ENCODE data around the gene HCRTR1. TPM values are rescaled to one million over a fixed set of nuclear protein-coding genes. Genes with fewer than 3 reads are reported as not detected.
A peak's percentile ranks its signal among the peaks of the same experiment; 100 is the strongest.

Gene HCRTR1
- total and polyA plus RNA-seq, 2 of the 8 experiments (the other 6 are each of a cell fraction or from before 2014, with no cell fraction given) = 0.35 to 0.39 TPM

DNA sequence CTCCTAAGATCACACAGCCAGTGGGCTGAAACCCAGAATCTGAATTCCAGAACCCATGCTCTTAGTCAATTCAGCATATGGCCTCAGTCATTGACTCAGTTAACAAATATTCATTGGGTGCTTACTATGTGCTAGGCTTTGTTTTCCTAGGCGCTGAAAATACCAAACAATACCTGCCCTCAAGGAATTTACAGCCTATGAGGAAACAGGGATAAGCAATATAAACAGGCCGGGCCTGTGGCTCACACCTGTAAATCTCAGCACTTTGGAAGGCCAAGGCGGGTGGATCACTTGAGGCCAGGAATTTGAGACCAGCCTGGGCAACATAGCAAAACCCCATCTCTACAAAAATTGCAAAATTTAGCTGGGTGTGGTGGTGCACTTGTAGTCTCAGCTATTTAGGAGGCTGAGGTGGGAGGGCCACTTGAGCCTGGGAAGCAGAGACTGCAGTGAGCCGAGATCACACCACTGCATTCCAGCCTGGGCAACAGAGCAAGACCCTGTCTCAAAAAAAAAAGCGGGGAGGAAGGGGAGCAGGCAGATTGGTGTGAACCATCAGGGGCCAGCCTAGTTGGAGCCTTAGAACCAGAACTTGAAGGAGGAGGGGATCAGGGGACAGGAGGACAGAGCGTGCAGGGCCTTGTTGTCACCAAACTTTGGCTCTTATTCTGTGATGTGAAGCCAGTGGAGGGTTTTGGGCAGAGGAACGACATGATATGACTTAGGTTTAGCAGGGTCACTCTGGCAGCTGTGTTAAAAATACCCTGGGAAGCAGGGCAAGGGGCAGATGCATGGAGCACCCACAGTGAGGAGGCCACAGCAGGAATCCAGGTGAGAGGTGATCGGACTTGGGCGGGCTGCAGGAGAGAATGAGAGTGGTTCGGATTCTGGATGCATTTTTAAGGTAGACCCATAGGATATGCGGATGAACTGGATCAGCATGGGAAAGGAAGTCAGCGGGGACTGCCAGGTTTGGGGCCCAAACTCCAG is 35.4 kb upstream of the HCRTR1 start:
- H3K9ac ChIP-seq (replicated peaks in 1 of 4; ENCODE audit: extremely low read depth in 1 of 4, low read depth in 3 of 4, low read length in 3 of 4) = no peak overlapping the region
- H3K18ac ChIP-seq (ENCODE audit: extremely low read depth, low read length) = 0 out of 2 replicates have a peak overlapping the region, but pooled peaks have one; percentile 0
- H3K4me1 ChIP-seq (replicated peaks in 1 of 4; ENCODE audit: control insufficient read depth in 3 of 4, insufficient read depth in 4 of 4, low read length in 3 of 4) = peaks cover 7 to 34% (median 18%) of the 10 kb centered on the region in 4 experiments
- ChIA-PET POLR2A (ENCODE audit: partially characterized antibody) (interaction anchor here (0.9 to 1.7 kb wide), 2 partner anchors 16 to 69 kb away, joined by 4 to 6 read pairs; no protein-coding TSS in a partner anchor), CTCF (ENCODE audit: partially characterized antibody) (interaction anchor here (0.6 to 2.1 kb wide), 8 partner anchors 10 to 819 kb away, joined by 3 to 9 read pairs (median 4); no protein-coding TSS in a partner anchor)
- no peak overlapping the region for H3K56ac ChIP-seq (replicated peaks; ENCODE audit: insufficient read length, low read depth, low read length)
- no peak overlapping the region for H2BK20ac ChIP-seq (ENCODE audit: low read length)
- no peak overlapping the region for H2BK120ac ChIP-seq (replicated peaks; ENCODE audit: low read depth, low read length)
- H3K14ac ChIP-seq (ENCODE audit: insufficient read length) = no peak overlapping the region
- DNase-seq (ENCODE audit: low read depth in 1 of 2, low spot score in 2 of 2) (no peak), FAIRE-seq (no peak)
- no peak overlapping the region for H3K27ac ChIP-seq (ENCODE audit: low read depth, low read length)
- peak overlapping the region; percentile 86 for H2BK5ac ChIP-seq (ENCODE audit: low read depth, low read length)
- no peaks in the 10 kb centered on the region for H3K36me3 ChIP-seq (ENCODE audit: control insufficient read depth in 2 of 4, insufficient read depth in 4 of 4, low read length in 3 of 4)
- H2BK12ac ChIP-seq (ENCODE audit: low read depth, low read length) = no peak overlapping the region
- no peaks in the 10 kb centered on the region for H3K79me1 ChIP-seq (ENCODE audit: low read depth, low read length)
- H2BK15ac ChIP-seq (ENCODE audit: low read length) = no peak overlapping the region
- H4K20me1 ChIP-seq (replicated peaks in 1 of 2; ENCODE audit: control insufficient read depth in 1 of 2, insufficient read depth in 2 of 2, low read length in 2 of 2) = no peaks in the 10 kb centered on the region
- no peaks in the 10 kb centered on the region for H3K23me2 ChIP-seq (ENCODE audit: low read depth, low read length)
- no peak overlapping the region for H3K4me3 ChIP-seq (ENCODE audit: extremely low read depth in 1 of 4, insufficient read depth in 2 of 4, low read depth in 3 of 4, low read length in 4 of 4)
- H3K9me3 ChIP-seq (ENCODE audit: insufficient read depth in 2 of 2, low read depth in 1 of 2, low read length in 1 of 2) = no peaks in the 10 kb centered on the region
- H2AFZ ChIP-seq (ENCODE audit: low read length) = no peak overlapping the region
- WGBS, 2 experiments (ENCODE audit: extremely low coverage in 1 of 2, insufficient coverage in 1 of 2, insufficient read length in 1 of 2, insufficient replicate concordance in 2 of 2, low coverage in 1 of 2, low lambda C conversion rate in 2 of 2, missing lambda C conversion rate in 1 of 2) = 53% methylated on average over 11 of the region's 12 CpGs; no CpG with 5 or more reads in 1 of the 2 experiments
- no peak overlapping the region for H3K23ac ChIP-seq (ENCODE audit: insufficient read length)
- no peak overlapping the region; a peak in 1 of 4 replicates for H3K4me2 ChIP-seq (ENCODE audit: insufficient read depth in 1 of 2, low read depth in 2 of 2, low read length in 2 of 2)
- H3K27me3 ChIP-seq (replicated peaks in 1 of 4; ENCODE audit: control insufficient read depth in 3 of 4, extremely low read depth in 1 of 4, insufficient read depth in 3 of 4, low read length in 3 of 4) = peaks cover 0 to 2% (median 0%) of the 10 kb centered on the region in 4 experiments; a peak in 2 of 7 replicates
- H3K79me2 ChIP-seq (ENCODE audit: control insufficient read depth in 1 of 2, insufficient read depth in 2 of 2, low read length in 2 of 2) = no peaks in the 10 kb centered on the region
- H4K5ac ChIP-seq (ENCODE audit: insufficient read length, low read depth, low read length) = no peak overlapping the region
- H2AK5ac ChIP-seq (ENCODE audit: low read depth, low read length) = no peak overlapping the region
- no peak overlapping the region for H4K8ac ChIP-seq (ENCODE audit: extremely low read depth, insufficient read depth, low read length)
- H4K91ac ChIP-seq (replicated peaks; ENCODE audit: insufficient read length, low read length) = no peak overlapping the region
- H3K4ac ChIP-seq (replicated peaks; ENCODE audit: insufficient read length, low read depth, low read length) = no peak overlapping the region
- TF ChIP-seq, protein P1, sequence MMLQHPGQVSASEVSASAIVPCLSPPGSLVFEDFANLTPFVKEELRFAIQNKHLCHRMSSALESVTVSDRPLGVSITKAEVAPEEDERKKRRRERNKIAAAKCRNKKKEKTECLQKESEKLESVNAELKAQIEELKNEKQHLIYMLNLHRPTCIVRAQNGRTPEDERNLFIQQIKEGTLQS (IDR thresholded peaks at IDR 0.05; ENCODE audit: insufficient read depth, low read depth, low read length) = no peak
- TF ChIP-seq FOSL1 (IDR thresholded peaks at IDR 0.05; ENCODE audit: insufficient read depth, low read depth, low read length) (no peak), ASH2L (IDR thresholded peaks at IDR 0.05; ENCODE audit: low read length) (no peak), MAFK (IDR thresholded peaks at IDR 0.05; ENCODE audit: low read depth, low read length) (no peak), SIN3A (conservative IDR thresholded peaks at IDR 0.05 in 1 of 2, IDR thresholded peaks at IDR 0.05 in 1 of 2; ENCODE audit: low read depth in 1 of 2, low read length in 2 of 2) (no peak), KDM1A (IDR thresholded peaks at IDR 0.05; ENCODE audit: borderline replicate concordance, low read length) (no peak), JUN (IDR thresholded peaks at IDR 0.05; ENCODE audit: low read depth, low read length) (no peak), SUZ12 (IDR thresholded peaks at IDR 0.05; ENCODE audit: low read length) (no peak), BACH1 (IDR thresholded peaks at IDR 0.05; ENCODE audit: low read length) (no peak), HDAC6 (IDR thresholded peaks at IDR 0.05; ENCODE audit: low read depth, low read length) (no peak), BRCA1 (IDR thresholded peaks at IDR 0.05; ENCODE audit: low read depth, low read length) (no peak)
